HG02885 (cell line): ENCODE results near the gene ICAM2.

ENCODE experiments used
- ATAC-seq: cut with Tn5 transposase; IDR thresholded peaks from one replicate; pipeline ENCODE4 v1.9.1; 2021; ENCODE audit warnings: mild to moderate bottlenecking; ENCODE audit not compliant: unreplicated experiment, poor library complexity

The ICAM2 gene

GRCh38 chr17:64045176-64045575, 24.7 kb upstream of the ICAM2 start:
- ATAC-seq: no peak

GRCh38 chr17:64042700-64043485, 22.5 kb upstream of the ICAM2 start:
- ATAC-seq: no peak

- ATAC-seq: no peak
These were observed 21.5 kb upstream of the ICAM2 start for GRCh38 chr17:64041912-64042311.

- ATAC-seq: no peak
These were observed 19.8 kb upstream of the ICAM2 start for GRCh38 chr17:64040206-64040605.

- ATAC-seq: no peak
These were observed 18.6 kb upstream of the ICAM2 start for GRCh38 chr17:64039106-64039400.

- ATAC-seq: no peak
These were observed 18.1 kb upstream of the ICAM2 start for GRCh38 chr17:64038331-64039105.

- no peak for ATAC-seq
These were observed 17.4 kb upstream of the ICAM2 start for GRCh38 chr17:64037802-64038201.

- no peak for ATAC-seq
These were observed 16.7 kb upstream of the ICAM2 start for GRCh38 chr17:64037180-64037579.

GRCh38 chr17:64036198-64036922, 15.9 kb upstream of the ICAM2 start:
- ATAC-seq: no peak

- no peak for ATAC-seq
These were observed 11.6 kb upstream of the ICAM2 start for GRCh38 chr17:64032081-64032480.

GRCh38 chr17:64028874-64029464, 8.5 kb upstream of the ICAM2 start:
- ATAC-seq: no peak

GRCh38 chr17:64025732-64026294, 5.4 kb upstream of the ICAM2 start:
- peak; percentile 62 for ATAC-seq

GRCh38 chr17:64024781-64025731, 4.6 kb upstream of the ICAM2 start:
- ATAC-seq: no peak

- no peak for ATAC-seq
These were observed 3.8 kb upstream of the ICAM2 start for GRCh38 chr17:64024215-64024654.

GRCh38 chr17:64022611-64023063, 2.2 kb upstream of the ICAM2 start:
- ATAC-seq: no peak

- ATAC-seq: peak; percentile 3
These were observed 877 bp downstream of the ICAM2 start for GRCh38 chr17:64019551-64019961.

- no peak for ATAC-seq
These were observed 3.0 kb downstream of the ICAM2 start for GRCh38 chr17:64017381-64017980.

- no peak for ATAC-seq
These were observed 3.5 kb downstream of the ICAM2 start for GRCh38 chr17:64016974-64017373.

GRCh38 chr17:64016231-64016784, 4.1 kb downstream of the ICAM2 start:
- ATAC-seq: no peak
